IPS-NIHi7 (cell line): ENCODE results near the gene PAOX.
"Not testable (repeated sequence)": the region's sequence is repeated elsewhere in the genome, so short reads cannot be mapped to it uniquely, and the experiment has no call there.

Experiments
- DNase-seq: peaks from one replicate; pipeline ENCODE4 v3.0.0; 2012; ENCODE audit warnings: mixed read lengths; ENCODE audit errors: extremely low spot score

The PAOX gene

GRCh38 chr10:133405272-133405671, 26.2 kb downstream of the PAOX start:
- DNase-seq = no peak

- no peak for DNase-seq
Observed at GRCh38 chr10:133405844-133406527, 26.9 kb downstream of the PAOX start.

- no peak for DNase-seq
Observed at GRCh38 chr10:133411523-133412380, 32.7 kb downstream of the PAOX start.

GRCh38 chr10:133412381-133412711, 33.3 kb downstream of the PAOX start:
- no peak for DNase-seq

GRCh38 chr10:133414401-133414800, 35.3 kb downstream of the PAOX start:
- not testable (repeated sequence) for DNase-seq

GRCh38 chr10:133415752-133416151, 36.7 kb downstream of the PAOX start:
- DNase-seq = no peak

DNA sequence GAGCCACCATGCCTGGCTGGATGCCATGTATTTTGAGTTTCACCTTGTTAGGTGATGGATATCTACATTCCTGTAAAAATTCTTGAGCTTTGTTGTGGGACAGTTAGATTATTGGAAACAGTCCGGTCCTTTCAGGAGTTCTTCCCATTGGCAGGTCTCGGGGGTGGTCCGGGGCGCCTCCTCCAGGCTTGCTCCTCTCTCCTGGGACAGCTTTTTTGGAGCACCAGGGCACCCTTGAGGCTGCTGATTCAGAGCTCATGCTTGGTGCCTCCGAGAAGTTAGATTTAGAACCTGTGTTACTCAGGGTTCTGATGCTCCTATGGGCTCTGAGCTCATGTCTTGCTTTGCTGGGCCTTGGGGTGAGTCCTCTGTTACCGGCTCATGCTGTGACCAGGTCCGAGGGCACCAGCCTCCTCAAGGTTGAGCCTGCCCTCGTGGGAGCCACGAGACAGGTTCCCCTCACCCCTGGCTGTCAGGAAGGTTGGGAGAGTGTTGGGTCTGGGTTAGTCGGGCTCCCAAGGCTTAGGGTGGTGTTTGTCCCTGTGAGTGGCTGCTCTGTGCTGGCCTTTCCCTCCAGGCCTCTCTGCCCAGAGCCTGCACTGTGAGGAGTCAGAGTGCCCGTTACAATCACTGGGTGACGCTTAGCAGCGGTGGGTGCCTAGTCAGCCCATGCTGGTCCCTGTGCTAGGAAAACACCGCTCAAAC, 39.4 kb downstream of the PAOX start:
- DNase-seq = no peak

DNA sequence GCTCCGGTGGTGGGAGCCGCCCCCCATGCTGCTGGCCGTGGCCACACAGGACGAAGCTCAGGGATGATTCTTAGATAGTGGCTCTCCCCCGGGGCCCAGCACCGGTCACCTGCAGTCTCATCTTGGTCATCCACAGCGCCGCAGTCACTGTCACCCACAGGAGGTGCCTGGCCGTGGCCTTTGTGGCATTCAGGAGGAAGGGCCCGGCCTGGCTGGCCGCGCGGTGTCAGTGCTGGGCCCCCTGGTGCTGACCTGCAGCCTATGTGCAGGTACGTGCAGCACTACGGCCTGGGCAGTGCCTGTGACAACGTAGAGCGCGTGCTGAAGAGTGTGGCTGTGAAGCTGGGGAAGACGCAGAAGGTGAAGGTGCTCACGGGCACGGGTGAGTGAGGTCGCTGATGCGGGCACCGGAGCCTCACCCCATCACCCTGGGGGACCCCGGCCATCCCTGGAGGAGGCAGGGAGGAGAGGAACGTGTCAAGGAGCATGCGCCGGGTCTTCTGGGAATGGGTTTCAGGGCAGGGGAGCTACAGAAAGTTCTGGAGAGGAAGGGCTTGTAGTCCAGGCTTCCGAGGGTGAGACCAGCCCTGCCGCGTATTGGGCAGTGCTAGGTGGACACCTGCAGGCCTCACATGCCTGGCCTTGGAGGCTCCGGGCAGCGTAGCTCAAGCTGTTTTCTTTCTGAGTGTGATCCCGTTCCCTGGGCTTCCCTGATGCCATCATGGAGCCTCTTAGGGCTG, 40.3 kb downstream of the PAOX start:
- DNase-seq = no peak

DNA sequence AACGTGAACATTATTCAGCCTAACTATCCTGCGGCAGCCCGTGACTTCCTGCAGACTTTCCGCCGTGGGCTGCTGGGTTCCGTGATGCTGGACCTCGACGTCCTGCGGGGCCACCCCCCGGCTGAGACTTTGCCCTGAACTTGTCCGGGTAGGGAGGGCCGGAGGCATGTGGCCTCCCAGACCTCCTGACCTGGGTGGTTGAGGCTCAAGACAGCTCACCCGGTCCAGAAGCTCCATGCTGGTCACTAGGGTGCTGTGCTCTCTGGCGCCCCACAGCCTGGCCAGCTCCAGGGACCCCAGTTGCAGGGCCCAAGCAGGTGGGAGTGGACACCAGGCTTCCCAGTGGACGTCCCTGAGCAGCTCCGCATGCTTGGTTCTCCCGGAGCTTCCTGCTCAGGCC, 41.0 kb downstream of the PAOX start:
- no peak for DNase-seq

- DNase-seq = no peak
Observed at GRCh38 chr10:133420579-133420978, 41.5 kb downstream of the PAOX start.

DNA sequence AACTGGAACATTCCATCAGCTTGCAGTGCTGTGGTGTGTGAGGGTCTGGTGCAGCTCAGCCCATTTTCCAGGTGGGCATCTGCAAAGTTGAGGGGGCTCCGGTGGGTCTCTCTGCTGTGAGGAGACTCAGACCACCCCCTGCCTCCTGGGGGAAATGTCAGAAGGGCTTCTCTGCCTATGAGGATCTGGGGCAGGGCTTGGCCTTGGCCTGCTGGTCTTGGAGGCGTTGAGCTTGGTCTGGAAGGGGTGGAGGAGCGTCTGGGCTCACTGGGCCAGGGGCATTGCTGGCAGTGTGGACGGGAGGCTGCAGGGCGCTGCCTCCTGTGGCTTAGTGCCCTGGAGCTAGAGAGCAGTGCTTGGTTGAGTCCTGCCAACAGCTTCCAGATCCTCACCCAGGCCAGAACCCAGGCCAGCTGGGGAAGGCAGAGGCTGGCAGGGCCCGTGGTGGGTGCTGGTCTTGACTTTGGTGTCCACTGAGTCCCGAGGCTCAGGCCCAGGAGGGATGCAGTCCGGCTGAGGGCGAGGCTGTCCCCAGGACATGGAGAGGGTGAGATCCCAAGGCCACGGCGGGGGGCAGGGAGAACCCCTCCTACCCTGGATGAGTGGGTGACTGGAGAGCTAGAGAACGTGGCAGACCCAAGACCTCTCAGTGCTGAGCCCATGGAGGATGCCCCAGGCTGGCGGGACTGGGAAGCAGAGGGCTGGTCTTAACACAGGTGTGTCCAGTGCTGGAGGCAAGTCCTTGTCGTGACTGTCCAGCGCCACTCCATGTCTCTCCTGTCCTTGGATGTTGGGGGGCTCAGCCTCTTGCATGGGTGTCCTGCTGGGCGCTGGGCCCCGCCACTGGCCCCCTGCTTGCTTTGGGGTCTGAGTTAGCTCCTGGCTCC, 42.5 kb downstream of the PAOX start:
- DNase-seq = no peak

- no peak for DNase-seq
Observed at GRCh38 chr10:133422223-133422806, 43.3 kb downstream of the PAOX start.

GRCh38 chr10:133422807-133423771, 44.0 kb downstream of the PAOX start:
- peak; percentile 52 for DNase-seq

- not testable (repeated sequence) for DNase-seq
Observed at GRCh38 chr10:133424102-133424501, 45.0 kb downstream of the PAOX start.

DNA sequence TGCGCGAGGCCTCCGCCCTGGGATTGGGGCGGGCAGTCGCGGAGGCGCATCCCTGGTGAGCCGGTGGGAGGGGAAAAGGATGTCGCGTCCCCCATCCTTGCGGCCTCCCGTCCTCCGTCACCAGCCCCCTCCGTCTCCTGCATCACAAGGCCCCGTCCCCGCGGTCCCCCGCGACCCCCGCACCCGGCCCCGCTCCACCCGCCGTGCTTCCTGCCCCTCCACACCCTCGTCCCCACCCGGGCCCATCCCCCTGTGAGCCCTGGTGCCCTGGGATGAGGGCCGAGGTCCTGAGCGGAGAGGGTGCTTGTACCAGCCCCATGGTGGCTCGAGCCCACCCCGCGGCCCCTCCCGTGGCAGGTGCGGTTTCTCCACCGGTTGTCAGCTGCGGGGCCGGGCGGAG, 45.5 kb downstream of the PAOX start, which contains the start of gene SPRN:
Gene SPRN (minus strand): TSS at position 25 of the 400 bp plus-strand sequence. CDS start 944 bp downstream, outside the sequence.
- DNase-seq = not testable (repeated sequence)

- not testable (repeated sequence) for DNase-seq
Observed at GRCh38 chr10:133429571-133429970, 50.5 kb downstream of the PAOX start.

DNA sequence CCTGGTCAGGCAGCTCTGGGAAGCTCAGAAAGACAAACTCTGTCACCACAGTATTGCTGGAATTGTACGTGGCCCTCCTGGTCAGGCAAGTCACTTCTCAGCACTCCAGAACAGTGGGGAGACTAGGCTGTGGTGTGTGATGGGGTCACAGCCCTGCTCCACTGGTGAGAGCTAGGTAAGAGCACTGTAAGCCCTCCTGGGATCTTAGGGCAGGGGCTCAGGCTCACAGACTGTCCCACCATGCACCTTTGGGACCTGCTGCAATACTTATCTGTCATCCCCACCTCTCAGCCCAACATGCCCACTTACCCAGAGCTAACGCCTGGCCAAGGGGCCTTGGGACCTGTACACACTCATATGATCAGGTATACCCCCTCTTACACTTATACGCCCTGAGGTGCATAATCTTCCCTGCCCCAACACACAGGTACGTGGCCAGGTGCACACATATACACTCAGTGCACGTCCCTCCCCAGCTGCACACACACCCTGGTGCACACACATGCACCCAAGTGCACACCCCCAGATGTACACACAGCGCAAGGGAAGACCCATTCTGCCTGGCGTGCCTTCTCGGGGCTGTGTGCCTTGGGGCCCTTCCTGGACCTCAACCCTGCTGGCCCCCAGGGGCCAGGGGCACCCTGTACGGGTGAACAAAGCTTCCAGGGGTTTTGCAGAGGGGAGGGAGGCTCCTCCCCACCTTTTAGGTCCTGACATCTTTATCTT, 53.0 kb downstream of the PAOX start:
- DNase-seq = not testable (repeated sequence)

DNA sequence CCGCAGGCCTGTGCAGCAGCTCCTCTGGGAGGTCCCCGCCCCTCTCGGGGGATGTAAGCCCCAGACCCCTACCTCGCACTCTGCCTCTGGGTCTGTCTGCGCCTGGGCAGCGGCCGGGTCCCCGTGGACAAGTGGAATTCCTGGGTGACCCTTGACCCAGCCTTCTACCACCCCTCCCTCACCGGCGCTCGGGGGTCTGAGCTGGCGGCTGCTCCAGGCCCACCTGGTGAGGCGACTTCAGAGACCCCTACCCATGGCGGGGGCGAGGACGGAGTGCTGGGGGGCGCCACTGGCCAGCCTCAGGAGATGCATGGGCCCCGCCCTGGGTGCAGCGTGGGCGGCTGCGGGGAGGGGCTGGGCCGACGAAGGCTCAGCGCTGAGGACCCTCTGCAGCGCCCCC, 53.7 kb downstream of the PAOX start:
- DNase-seq = not testable (repeated sequence)
